ENCODE data around the gene RPS19BP1. TPM values are rescaled to one million over a fixed set of nuclear protein-coding genes. Genes with fewer than 3 reads are reported as not detected.

RPS19BP1 gene
- polyA plus RNA-seq, 1 of the 3 experiments (the other 2 are of a cell fraction), result 97.2 TPM

DNA sequence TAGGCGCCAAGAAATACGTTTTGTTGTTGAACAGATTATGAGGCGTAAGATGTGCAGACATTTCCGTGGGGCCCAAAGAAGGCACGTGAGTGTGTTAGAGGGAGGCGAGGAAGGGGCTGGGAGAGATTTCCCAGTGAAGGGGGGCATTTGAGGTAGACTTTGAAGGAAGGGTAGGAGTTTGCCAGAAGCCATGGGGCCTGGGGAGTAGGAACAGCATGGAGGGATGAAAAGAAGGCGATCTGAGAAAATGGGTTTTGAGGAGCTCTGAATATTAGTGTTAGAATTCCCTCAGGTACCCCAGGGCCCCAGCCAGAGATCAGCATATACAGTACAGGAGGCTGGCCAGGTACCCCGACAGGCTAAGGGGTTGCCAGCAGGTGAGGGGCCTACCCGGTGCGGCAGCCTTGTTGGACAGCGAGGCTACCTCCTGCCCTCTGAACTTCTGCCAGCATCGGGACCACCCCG, 30.9 kb downstream of the RPS19BP1 start:
- Histone ChIP-seq H3K79me2 (ENCODE audit: insufficient read depth) (peaks cover 32% of the 10 kb centered on the region), H3K4me2 (peak overlapping the region; percentile 52; the same call in 1 of the 2 replicates), H4K20me1 (ENCODE audit: insufficient read depth) (no peaks in the 10 kb centered on the region), H3K9me3 (no peaks in the 10 kb centered on the region), H3K4me3 (ENCODE audit: low read depth in 2 of 2, low read length in 1 of 2) (peak overlapping the region in 1 of 2 experiments; percentile 66; a peak in 3 of 4 replicates), H2AFZ (ENCODE audit: low read depth) (0 out of 2 replicates have a peak overlapping the region, but pooled peaks have one; percentile 59), H3K36me3 (replicated peaks in 1 of 2; ENCODE audit: control insufficient read depth in 1 of 2, insufficient read depth in 2 of 2, low read length in 1 of 2) (peaks cover 4 to 20% of the 10 kb centered on the region in 2 experiments), H3K27me3 (ENCODE audit: insufficient read depth) (no peaks in the 10 kb centered on the region), H3F3A (replicated peaks; ENCODE audit: insufficient read depth) (no peaks in the 10 kb centered on the region), H3K27ac (ENCODE audit: low read depth in 2 of 2, low read length in 1 of 2) (peak overlapping the region in 1 of 2 experiments; percentile 62; a peak in 1 of 4 replicates), H3K9me2 (no peaks in the 10 kb centered on the region), H3K4me1 (ENCODE audit: control insufficient read depth in 1 of 2, insufficient read depth in 2 of 2, low read depth in 1 of 2, low read length in 1 of 2) (peaks cover 0 to 21% of the 10 kb centered on the region in 2 experiments; a peak in 2 of 4 replicates), H3K9ac (no peak overlapping the region; the same call in 1 of the 2 replicates)
- 54% methylated on average over 7 of the region's 13 CpGs for WGBS (ENCODE audit: low lambda C conversion rate)
- no peak for DNase-seq
- POLR2A ChIA-PET, result interaction anchor here (0.6 to 1.7 kb wide), 8 partner anchors 11 to 543 kb away, joined by 3 to 14 read pairs (median 4); partner anchors contain the start of gene ATF4
- CTCF ChIA-PET, result interaction anchor here (0.7 to 1.2 kb wide), 3 partner anchors 8 to 40 kb away, joined by 3 to 5 read pairs (median 4); no protein-coding TSS in a partner anchor
- TF ChIP-seq, protein P1, sequence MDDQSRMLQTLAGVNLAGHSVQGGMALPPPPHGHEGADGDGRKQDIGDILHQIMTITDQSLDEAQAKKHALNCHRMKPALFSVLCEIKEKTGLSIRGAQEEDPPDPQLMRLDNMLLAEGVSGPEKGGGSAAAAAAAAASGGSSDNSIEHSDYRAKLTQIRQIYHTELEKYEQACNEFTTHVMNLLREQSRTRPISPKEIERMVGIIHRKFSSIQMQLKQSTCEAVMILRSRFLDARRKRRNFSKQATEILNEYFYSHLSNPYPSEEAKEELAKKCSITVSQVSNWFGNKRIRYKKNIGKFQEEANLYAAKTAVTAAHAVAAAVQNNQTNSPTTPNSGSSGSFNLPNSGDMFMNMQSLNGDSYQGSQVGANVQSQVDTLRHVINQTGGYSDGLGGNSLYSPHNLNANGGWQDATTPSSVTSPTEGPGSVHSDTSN (IDR thresholded peaks at IDR 0.05), result no peak
- TF ChIP-seq ELF1 (IDR thresholded peaks at IDR 0.05) (no peak), FOSL2 (IDR thresholded peaks at IDR 0.05; ENCODE audit: borderline replicate concordance, low read depth) (no peak), RXRA (IDR thresholded peaks at IDR 0.05; ENCODE audit: borderline replicate concordance, low read depth) (no peak), TEAD4 (IDR thresholded peaks at IDR 0.05; ENCODE audit: borderline replicate concordance, insufficient read depth) (no peak), NFIC (IDR thresholded peaks at IDR 0.05; ENCODE audit: borderline replicate concordance) (no peak), GABPA (IDR thresholded peaks at IDR 0.05; ENCODE audit: low read depth) (no peak)

DNA sequence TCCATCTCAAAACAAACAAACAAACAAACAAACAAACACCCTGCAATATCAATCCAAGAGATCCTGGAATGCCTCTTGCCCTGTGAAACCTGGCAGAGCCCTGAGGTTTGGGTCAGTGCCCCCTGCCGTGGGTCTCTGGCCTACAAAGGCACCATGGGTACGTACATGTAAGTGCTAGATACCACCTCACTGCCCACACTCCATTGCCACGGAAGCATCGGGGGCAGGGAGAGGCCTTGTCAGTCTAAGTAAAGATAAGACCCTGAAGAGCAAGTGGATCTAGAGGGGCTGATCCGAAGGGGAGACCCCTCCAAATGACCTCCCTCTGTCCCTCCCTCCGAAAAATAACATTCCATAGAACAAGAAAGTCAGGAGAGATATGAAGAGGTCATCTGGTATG, 32.4 kb downstream of the RPS19BP1 start:
- 78% methylated on average over 4 of the region's 6 CpGs for WGBS (ENCODE audit: low lambda C conversion rate)

More for the DNA sequence above, 32.4 kb downstream of the RPS19BP1 start:
- ChIA-PET CTCF (no interaction called here), POLR2A (no interaction called here)
- H3K79me2 ChIP-seq (ENCODE audit: insufficient read depth), result peaks cover 27% of the 10 kb centered on the region
- no peak overlapping the region for H3K9ac ChIP-seq
- peaks cover 0 to 27% of the 10 kb centered on the region in 2 experiments; a peak in 2 of 4 replicates for H3K4me1 ChIP-seq (ENCODE audit: control insufficient read depth in 1 of 2, insufficient read depth in 2 of 2, low read depth in 1 of 2, low read length in 1 of 2)
- H3K27ac ChIP-seq (ENCODE audit: low read depth in 2 of 2, low read length in 1 of 2), result no peak overlapping the region
- H2AFZ ChIP-seq (ENCODE audit: low read depth), result no peak overlapping the region
- H3K27me3 ChIP-seq (ENCODE audit: insufficient read depth), result no peaks in the 10 kb centered on the region
- H3K4me3 ChIP-seq (ENCODE audit: low read depth in 2 of 2, low read length in 1 of 2), result no peak overlapping the region
- no peak for TF ChIP-seq GATA2 (CRISPR knock-in tag; IDR thresholded peaks at IDR 0.05)
- no peak for TF ChIP-seq ELF1 (IDR thresholded peaks at IDR 0.05)
- no peak for TF ChIP-seq GABPA (IDR thresholded peaks at IDR 0.05; ENCODE audit: low read depth)
- no peak for TF ChIP-seq NFIC (IDR thresholded peaks at IDR 0.05; ENCODE audit: borderline replicate concordance)
- no peak for TF ChIP-seq SMC3 (IDR thresholded peaks at IDR 0.05; ENCODE audit: low read depth, low read length)
- no peak for TF ChIP-seq SIN3A (IDR thresholded peaks at IDR 0.05; ENCODE audit: borderline replicate concordance, low read depth, low read length)
- TF ChIP-seq TAF1 (IDR thresholded peaks at IDR 0.05; ENCODE audit: borderline replicate concordance, low read depth, low read length), result no peak
- TF ChIP-seq NRF1 (IDR thresholded peaks at IDR 0.05; ENCODE audit: low read depth, low read length), result no peak
- no peaks in the 10 kb centered on the region for H4K20me1 ChIP-seq (ENCODE audit: insufficient read depth)
- H3F3A ChIP-seq (replicated peaks; ENCODE audit: insufficient read depth), result no peaks in the 10 kb centered on the region
- no peaks in the 10 kb centered on the region for H3K9me2 ChIP-seq
- no peaks in the 10 kb centered on the region for H3K9me3 ChIP-seq
- H3K36me3 ChIP-seq (replicated peaks in 1 of 2; ENCODE audit: control insufficient read depth in 1 of 2, insufficient read depth in 2 of 2, low read length in 1 of 2), result peaks cover 4 to 8% of the 10 kb centered on the region in 2 experiments
- no peak for DNase-seq
- H3K4me2 ChIP-seq, result no peak overlapping the region

All from SK-N-SH (cell line).